K562 (cell line): ENCODE results near the gene SLC35F2. TPM values are rescaled to one million over a fixed set of nuclear protein-coding genes. Genes with fewer than 3 reads are reported as not detected.

ENCODE experiments used
- ATAC-seq: fragments of 200-7000 bp; cut with Tn5 transposase; 3 replicates; pipeline ENCODE4 v1.9.1; 2020; ENCODE audit warnings: moderate library complexity
- BruUV-seq: library from RNA; stranded (reverse); fragments of 400-500 nt; replicated peaks from 2 replicates; lab custom pipeline; 2021; lab: Mats Ljungman, UMichigan
- CTCF ChIA-PET: fragments of 300-600 bp; formaldehyde crosslinking; extraction: SDS; loops from one replicate; lab custom pipeline; 2021; ENCODE audit warnings: low intra/inter-chr PET ratio; lab: Yijun Ruan, JAX
- POLR2A ChIA-PET: fragments of 300-600, 350-650 bp; sonication (Branson Sonifier 250); formaldehyde crosslinking; extraction: SDS; loops from one replicate; lab custom pipeline; 2021; ENCODE audit warnings: antibody characterized with exemption, inconsistent platforms; lab: Yijun Ruan, JAX
- DNase-seq, 4 experiments: peaks; one replicate each; pipeline versions ENCODE4 v3.0.0 to v3.0.0-alpha.2; 2011 to 2018; ENCODE audit warnings: low spot score in 3 of 4, mixed read lengths in 3 of 4; ENCODE audit errors: extremely low read depth in 1 of 4
- FAIRE-seq: peaks from 2 replicates; lab custom pipeline; 2011; peaks lifted over from hg19 to GRCh38; lab: Jason Lieb, UNC
- H2AFZ ChIP-seq: 2 replicates; pipeline ENCODE4 v1.6.0; 2011; ENCODE audit warnings: low read depth, low read length, control low read depth, inconsistent platforms
- H3K27ac ChIP-seq: fragments of 200-600 bp; 3 replicates; pipeline ENCODE4 v1.8.0; 2011; ENCODE audit warnings: low read depth, mild to moderate bottlenecking, control low read depth, inconsistent platforms, low read length, moderate library complexity, mixed read lengths; ENCODE audit errors: extremely low read depth
- H3K27me3 ChIP-seq, 2 experiments: fragments of 300-600 bp in 1 of 2; 2 replicates in 1 of 2; 3 replicates in 1 of 2; pipeline versions ENCODE4 v1.6.0 to v1.8.0; 2011; ENCODE audit warnings: inconsistent platforms in 2 of 2, low read length in 2 of 2, mild to moderate bottlenecking in 1 of 2, mixed read lengths in 1 of 2, moderate library complexity in 1 of 2; ENCODE audit not compliant: control insufficient read depth in 2 of 2, insufficient read depth in 2 of 2
- H3K36me3 ChIP-seq: fragments of 300-600 bp; 3 replicates; pipeline ENCODE4 v1.8.0; 2011; ENCODE audit warnings: mild to moderate bottlenecking, low read length, inconsistent platforms; ENCODE audit not compliant: control insufficient read depth, insufficient read depth
- H3K4me1 ChIP-seq, 2 experiments: fragments of 200-600 bp in 1 of 2; replicated peaks in 1 of 2; 2 replicates in 1 of 2; 3 replicates in 1 of 2; pipeline versions ENCODE4 v1.5.1 to v1.8.0; 2011; ENCODE audit warnings: inconsistent platforms in 2 of 2, low read length in 2 of 2, mild to moderate bottlenecking in 1 of 2, mixed read lengths in 1 of 2, moderate library complexity in 1 of 2; ENCODE audit not compliant: control insufficient read depth in 2 of 2, insufficient read depth in 2 of 2
- H3K4me2 ChIP-seq: 2 replicates; pipeline ENCODE4 v1.6.1; 2011; ENCODE audit warnings: low read length, control low read depth, inconsistent platforms, mixed read lengths; ENCODE audit not compliant: insufficient read depth
- H3K4me3 ChIP-seq: fragments of 200-600 bp; sonication (generic), shearing (Covaris generic); 2 replicates; pipeline ENCODE4 v1.5.1; 2016; ENCODE audit warnings: control low read depth, inconsistent platforms
- H3K79me2 ChIP-seq: fragments of 200-600 bp; 3 replicates; pipeline ENCODE4 v1.8.0; 2011; ENCODE audit warnings: low read length, inconsistent platforms; ENCODE audit not compliant: control insufficient read depth, insufficient read depth
- H3K9ac ChIP-seq, 2 experiments: 2 replicates each; pipeline versions ENCODE4 v1.6.0 to v1.6.1; 2011; ENCODE audit warnings: low read depth in 2 of 2, low read length in 2 of 2, control low read depth in 1 of 2, inconsistent platforms in 1 of 2, mild to moderate bottlenecking in 1 of 2, mixed read lengths in 1 of 2; ENCODE audit not compliant: insufficient read depth in 1 of 2
- H3K9me1 ChIP-seq: one replicate; pipeline ENCODE4 v1.6.0; 2011; ENCODE audit warnings: inconsistent platforms, mild to moderate bottlenecking, low read length, moderate library complexity; ENCODE audit not compliant: control insufficient read depth, insufficient read depth
- H3K9me3 ChIP-seq: replicated peaks from 2 replicates; pipeline ENCODE4 v1.5.1; 2011; ENCODE audit warnings: low read depth, low read length, inconsistent platforms; ENCODE audit not compliant: control insufficient read depth, insufficient read depth
- H4K20me1 ChIP-seq: replicated peaks from 2 replicates; pipeline ENCODE4 v1.6.1; 2011; ENCODE audit warnings: low read length, inconsistent platforms, mixed read lengths; ENCODE audit not compliant: control insufficient read depth, insufficient read depth
- ATF3 ChIP-seq, 2 experiments: fragments of 450-650 bp in 1 of 2; sonication (generic) in 1 of 2; formaldehyde crosslinking in 1 of 2; IDR thresholded peaks in 1 of 2; conservative IDR thresholded peaks in 1 of 2; 2 replicates each; pipeline versions ENCODE4 v1.6.1 to v1.8.1; 2016 to 2023; ENCODE audit warnings: mild to moderate bottlenecking in 2 of 2, moderate library complexity in 2 of 2, inconsistent platforms in 1 of 2, missing genetic modification reagents in 1 of 2
- DLX4 ChIP-seq: fragments of 250-450 bp; sonication (Bioruptor Pico); IDR thresholded peaks from 2 replicates; pipeline ENCODE4 v1.6.1; 2021; ENCODE audit warnings: mild to moderate bottlenecking
- HNRNPH1 ChIP-seq: fragments of 200-400 bp; formaldehyde crosslinking; optimal IDR thresholded peaks from 2 replicates; pipeline ENCODE3; 2017; ENCODE audit warnings: low read depth, mild to moderate bottlenecking, low read length, moderate library complexity
- MECOM ChIP-seq: fragments of 250-450 bp; sonication (Bioruptor Pico); IDR thresholded peaks from 2 replicates; pipeline ENCODE4 v1.8.0; 2022; ENCODE audit warnings: inconsistent platforms
- NR0B1 ChIP-seq: fragments of 450-650 bp; IDR thresholded peaks from one replicate; pipeline ENCODE4 v1.6.1; 2018; ENCODE audit warnings: mild to moderate bottlenecking, moderate library complexity; ENCODE audit not compliant: partially characterized antibody
- RBM39 ChIP-seq: fragments of 200-400 bp; formaldehyde crosslinking; optimal IDR thresholded peaks from 2 replicates; pipeline ENCODE3; 2018; ENCODE audit warnings: low read depth, low read length
- SMAD2 ChIP-seq: fragments of 150-350 bp; IDR thresholded peaks from 2 replicates; pipeline ENCODE4 v1.6.1; 2014; ENCODE audit warnings: low read depth, mild to moderate bottlenecking, low read length
- STAT5B ChIP-seq: fragments of 250-450 bp; sonication (Bioruptor Pico); IDR thresholded peaks from 2 replicates; pipeline ENCODE4 v1.8.0; 2021; ENCODE audit warnings: mild to moderate bottlenecking, inconsistent platforms
- TBP ChIP-seq: optimal IDR thresholded peaks from 2 replicates; pipeline ENCODE3; 2011; ENCODE audit warnings: low read depth, low read length, improper control_type of control experiment
- ZKSCAN1 ChIP-seq: fragments of 150-350 bp; IDR thresholded peaks from 2 replicates; pipeline ENCODE4 v1.6.1; 2016; ENCODE audit warnings: low read depth, low read length
- ZNF263 ChIP-seq: sonication (generic); formaldehyde crosslinking; IDR thresholded peaks from 2 replicates; pipeline ENCODE4 v1.8.0; 2022; ENCODE audit warnings: mild to moderate bottlenecking, missing genetic modification reagents, borderline replicate concordance
- ZNF354B ChIP-seq: fragments of 250-450 bp; sonication (Bioruptor Pico); IDR thresholded peaks from 2 replicates; pipeline ENCODE4 v1.4.0; 2020
- WGBS: fragments of 100-300 bp; shearing (Covaris generic); methylation state at CpG from one replicate; pipeline ENCODE4 v1.1.6; 2016; ENCODE audit warnings: low coverage, mixed read lengths; ENCODE audit not compliant: insufficient coverage; ENCODE audit errors: missing lambda C conversion rate; 5-methylcytosine and 5-hydroxymethylcytosine counted together
- in situ Hi-C: fragments of 300-500 bp; cut with MboI; formaldehyde crosslinking; loops from 4 replicates; pipeline ENCODE4 v1.15.0; 2018; ENCODE audit warnings: inconsistent platforms, mixed read lengths
- intact Hi-C: fragments of 100-400 bp; cut with micrococcal nuclease; formaldehyde crosslinking; loops from 2 replicates; pipeline ENCODE4 v1.14.2; 2022
- polyA plus RNA-seq, 8 experiments: library from polyadenylated mRNA; depleted of rRNA in 4 of 8; stranded (reverse) in 5 of 8; unstranded in 3 of 8; fragments of >200 nt; fragmentation: Nextera tagmentation in 2 of 8; fragmentation: Illumina TruSeq in 1 of 8; extraction: Ambion mirVana in 2 of 8; extraction: Trizol in 1 of 8; gene quantifications; 2 replicates each; pipeline versions ENCODE4 v1.2.1 to v1.2.3, GENCODE V29; 2011 to 2014; ENCODE audit warnings: inconsistent platforms in 1 of 8, missing spikeins in 1 of 8
- total RNA-seq, 7 experiments: library from RNA; depleted of rRNA in 6 of 7; stranded (reverse); fragments of >200 nt in 6 of 7; fragmentation: Illumina TruSeq in 2 of 7; extraction: Trizol in 2 of 7; gene quantifications; 2 replicates each; pipeline versions ENCODE4 v1.2.1 to v1.2.3, GENCODE V29; 2011 to 2021; ENCODE audit warnings: low replicate concordance in 1 of 7

The SLC35F2 gene
- total and polyA plus RNA-seq, 9 of the 15 experiments (the other 6 are each of a cell fraction or from before 2014, with no cell fraction given) = 28.6 to 63.9 (median 53.4) TPM

- Histone ChIP-seq H3K79me2 (peaks cover 81% of the 10 kb centered on the region), H2AFZ (no peak overlapping the region), H3K4me2 (no peak overlapping the region), H3K9me1 (peaks cover 4% of the 10 kb centered on the region), H3K36me3 (peaks cover 18% of the 10 kb centered on the region; the same call in 1 of the 3 replicates), H3K4me3 (no peak overlapping the region), H3K9me3 (no peaks in the 10 kb centered on the region), H3K27me3 (no peaks in the 10 kb centered on the region), H3K4me1 (peaks cover 0 to 2% of the 10 kb centered on the region in 2 experiments; a peak in 1 of 5 replicates), H3K27ac (no peak overlapping the region), H4K20me1 (peaks cover 14% of the 10 kb centered on the region), H3K9ac (no peak overlapping the region)
- in situ Hi-C loops = no loop called here
- POLR2A ChIA-PET = no interaction called here
- DNase-seq (no peak), ATAC-seq (no peak), FAIRE-seq (no peak)
- 86% methylated on average over 2 of the region's 2 CpGs for WGBS
- CTCF ChIA-PET = no interaction called here
- BruUV-seq = no TSS peak
- intact Hi-C loops = no loop called here
- TF ChIP-seq ZKSCAN1 (no peak), RBM39 (no peak), TBP (no peak), ATF3 (IDR thresholded peaks at IDR 0.05) (no peak), ATF3 (CRISPR knock-in tag; conservative IDR thresholded peaks at IDR 0.05) (no peak), ZNF263 (CRISPR knock-in tag) (no peak), HNRNPH1 (no peak), DLX4 (CRISPR knock-in tag) (no peak), SMAD2 (no peak), NR0B1 (no peak), ZNF354B (CRISPR knock-in tag) (no peak), STAT5B (CRISPR knock-in tag) (no peak), MECOM (no peak)
These were observed 11.4 kb downstream of the SLC35F2 start for GRCh38 chr11:107847184-107847583.
